ENCODE results near the gene SLC1A4.

- TF ChIP-seq POLR2AphosphoS5 (IDR thresholded peaks at IDR 0.05; ENCODE audit: low read depth, low read length) (no peak), REST (IDR thresholded peaks at IDR 0.05; ENCODE audit: insufficient read depth in 1 of 2, low read depth in 2 of 2, low read length in 2 of 2) (no peak), TAF1 (IDR thresholded peaks at IDR 0.05; ENCODE audit: borderline replicate concordance, insufficient read depth, low read length) (no peak)
Measured at GRCh38 chr2:64980183-64980582, 9.0 kb upstream of the SLC1A4 start.
